ENCODE measurements around the gene RNF19B. TPM values are rescaled to one million over a fixed set of nuclear protein-coding genes. Genes with fewer than 3 reads are reported as not detected.

Gene RNF19B
- total RNA-seq, 1 experiment from 2014 or later: 15.0 TPM

DNA sequence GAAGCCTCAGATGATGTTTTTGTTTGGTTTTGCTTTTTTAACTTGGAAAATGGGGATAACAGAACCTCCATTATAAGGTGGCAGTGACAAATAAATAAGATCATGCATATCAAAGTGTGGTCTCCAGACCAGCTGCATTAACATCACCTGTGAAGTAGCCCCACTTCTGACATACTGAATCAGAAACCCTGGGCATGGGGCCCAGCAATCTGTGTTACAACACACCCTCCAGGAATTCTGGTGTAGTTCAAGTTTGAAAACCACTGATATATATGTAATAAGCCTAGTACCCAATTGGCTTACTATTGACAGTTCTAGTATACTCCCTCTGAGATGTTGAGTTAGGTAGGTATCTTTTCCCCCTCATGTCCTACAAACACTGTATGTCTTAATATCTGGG, 24.1 kb upstream of the RNF19B start:
- Histone ChIP-seq H2AFZ (ENCODE audit: low read length) (no peak overlapping the region), H4K91ac (ENCODE audit: insufficient read length, low read depth, low read length) (no peak overlapping the region), H2BK15ac (ENCODE audit: low read depth, low read length) (no peak overlapping the region), H3K79me2 (ENCODE audit: insufficient read depth, low read length) (no peaks in the 10 kb centered on the region), H2AK5ac (ENCODE audit: insufficient read length, low read length) (no peak overlapping the region), H3K4me1 (ENCODE audit: insufficient read depth, low read length) (peaks cover 8% of the 10 kb centered on the region; the same call in 1 of the 2 replicates), H3K18ac (ENCODE audit: insufficient read length, low read depth, low read length) (no peak overlapping the region), H2BK120ac (ENCODE audit: low read depth, low read length, poor library complexity, severe bottlenecking) (no peak overlapping the region), H4K20me1 (ENCODE audit: control insufficient read depth, insufficient read depth, insufficient read length) (no peaks in the 10 kb centered on the region), H4K8ac (replicated peaks; ENCODE audit: insufficient read length, low read depth, low read length) (no peak overlapping the region), H3K27me3 (ENCODE audit: insufficient read depth, low read length) (no peaks in the 10 kb centered on the region), H3K14ac (ENCODE audit: insufficient read depth, low read length) (no peak overlapping the region), H3K4ac (ENCODE audit: low read depth, low read length) (no peak overlapping the region), H3K9ac (ENCODE audit: extremely low read depth, insufficient read length, low read length) (no peak overlapping the region), H3K23ac (ENCODE audit: insufficient read length, low read depth, low read length) (no peak overlapping the region), H2BK12ac (ENCODE audit: insufficient read length, low read depth, low read length) (no peak overlapping the region), H2BK20ac (ENCODE audit: low read depth, low read length, poor library complexity, severe bottlenecking) (no peak overlapping the region), H3T11ph (ENCODE audit: low read length) (no peak overlapping the region), H4K5ac (ENCODE audit: insufficient read length, low read depth, low read length) (no peak overlapping the region), H3K79me1 (ENCODE audit: insufficient read depth, low read depth, low read length, poor library complexity, severe bottlenecking) (no peaks in the 10 kb centered on the region), H3K56ac (ENCODE audit: insufficient read length, low read depth, low read length) (no peak overlapping the region), H3K27ac (ENCODE audit: insufficient read length, low read depth, low read length) (no peak overlapping the region), H2BK5ac (ENCODE audit: insufficient read length, low read length) (no peak overlapping the region), H3K4me2 (ENCODE audit: insufficient read depth, insufficient read length, low read length) (no peak overlapping the region), H3K23me2 (ENCODE audit: insufficient read length, low read depth, low read length, poor library complexity, severe bottlenecking) (no peaks in the 10 kb centered on the region), H3K9me3 (ENCODE audit: control insufficient read depth, low read depth, low read length) (no peaks in the 10 kb centered on the region)
- Mint-ChIP-seq H3K9me3 (no peaks in the 10 kb centered on the region), H3K27ac (no peak overlapping the region), H3K27me3 (ENCODE audit: low read depth) (peaks cover 2% of the 10 kb centered on the region; the same call in 1 of the 2 replicates), H3K36me3 (ENCODE audit: insufficient read depth in 1 of 3, low read depth in 3 of 3) (no peaks in the 10 kb centered on the region), H3K4me3 (no peak overlapping the region), H3K4me1 (peaks cover 34 to 36% of the 10 kb centered on the region in 2 experiments)
- TF ChIP-seq, protein P1, sequence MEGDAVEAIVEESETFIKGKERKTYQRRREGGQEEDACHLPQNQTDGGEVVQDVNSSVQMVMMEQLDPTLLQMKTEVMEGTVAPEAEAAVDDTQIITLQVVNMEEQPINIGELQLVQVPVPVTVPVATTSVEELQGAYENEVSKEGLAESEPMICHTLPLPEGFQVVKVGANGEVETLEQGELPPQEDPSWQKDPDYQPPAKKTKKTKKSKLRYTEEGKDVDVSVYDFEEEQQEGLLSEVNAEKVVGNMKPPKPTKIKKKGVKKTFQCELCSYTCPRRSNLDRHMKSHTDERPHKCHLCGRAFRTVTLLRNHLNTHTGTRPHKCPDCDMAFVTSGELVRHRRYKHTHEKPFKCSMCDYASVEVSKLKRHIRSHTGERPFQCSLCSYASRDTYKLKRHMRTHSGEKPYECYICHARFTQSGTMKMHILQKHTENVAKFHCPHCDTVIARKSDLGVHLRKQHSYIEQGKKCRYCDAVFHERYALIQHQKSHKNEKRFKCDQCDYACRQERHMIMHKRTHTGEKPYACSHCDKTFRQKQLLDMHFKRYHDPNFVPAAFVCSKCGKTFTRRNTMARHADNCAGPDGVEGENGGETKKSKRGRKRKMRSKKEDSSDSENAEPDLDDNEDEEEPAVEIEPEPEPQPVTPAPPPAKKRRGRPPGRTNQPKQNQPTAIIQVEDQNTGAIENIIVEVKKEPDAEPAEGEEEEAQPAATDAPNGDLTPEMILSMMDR (conservative IDR thresholded peaks at IDR 0.05): no peak
- no peak for DNase-seq

All from H9 (cell line).